ENCODE data around the gene ARHGEF28.

DNA sequence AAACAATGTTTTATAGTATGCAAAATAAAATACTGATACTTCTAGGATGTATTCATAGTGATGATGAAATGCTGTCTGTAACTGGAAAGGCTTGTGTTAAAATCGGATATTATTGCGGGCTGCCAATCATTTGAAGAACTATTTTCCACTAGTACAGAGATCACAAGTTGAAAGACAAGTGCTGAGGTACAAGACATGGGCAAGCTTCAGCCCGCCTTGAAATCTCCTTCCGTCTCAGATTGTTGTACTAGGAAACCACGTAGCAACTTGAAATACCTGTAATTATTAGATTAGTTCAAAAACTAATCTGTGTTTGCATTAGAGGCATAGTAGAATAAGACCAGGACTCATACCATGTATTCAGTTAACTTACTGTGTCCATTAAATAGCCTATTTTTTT lies 218.2 kb downstream of the ARHGEF28 start:
- TF ChIP-seq, protein P1, sequence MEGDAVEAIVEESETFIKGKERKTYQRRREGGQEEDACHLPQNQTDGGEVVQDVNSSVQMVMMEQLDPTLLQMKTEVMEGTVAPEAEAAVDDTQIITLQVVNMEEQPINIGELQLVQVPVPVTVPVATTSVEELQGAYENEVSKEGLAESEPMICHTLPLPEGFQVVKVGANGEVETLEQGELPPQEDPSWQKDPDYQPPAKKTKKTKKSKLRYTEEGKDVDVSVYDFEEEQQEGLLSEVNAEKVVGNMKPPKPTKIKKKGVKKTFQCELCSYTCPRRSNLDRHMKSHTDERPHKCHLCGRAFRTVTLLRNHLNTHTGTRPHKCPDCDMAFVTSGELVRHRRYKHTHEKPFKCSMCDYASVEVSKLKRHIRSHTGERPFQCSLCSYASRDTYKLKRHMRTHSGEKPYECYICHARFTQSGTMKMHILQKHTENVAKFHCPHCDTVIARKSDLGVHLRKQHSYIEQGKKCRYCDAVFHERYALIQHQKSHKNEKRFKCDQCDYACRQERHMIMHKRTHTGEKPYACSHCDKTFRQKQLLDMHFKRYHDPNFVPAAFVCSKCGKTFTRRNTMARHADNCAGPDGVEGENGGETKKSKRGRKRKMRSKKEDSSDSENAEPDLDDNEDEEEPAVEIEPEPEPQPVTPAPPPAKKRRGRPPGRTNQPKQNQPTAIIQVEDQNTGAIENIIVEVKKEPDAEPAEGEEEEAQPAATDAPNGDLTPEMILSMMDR (IDR thresholded peaks at IDR 0.05; ENCODE audit: poor library complexity, severe bottlenecking): no peak
- TF ChIP-seq SMC3 (conservative IDR thresholded peaks at IDR 0.05; ENCODE audit: poor library complexity) (no peak), MXI1 (conservative IDR thresholded peaks at IDR 0.05; ENCODE audit: poor library complexity, severe bottlenecking) (no peak), REST (IDR thresholded peaks at IDR 0.05; ENCODE audit: borderline replicate concordance) (no peak)

Measured in neural cell (in vitro differentiated cells).